Pons (tissue), 1 donor: ENCODE data around the gene APOC4.
"Not testable (repeated sequence)": the region's sequence is repeated elsewhere in the genome, so short reads cannot be mapped to it uniquely, and the experiment has no call there.

Source experiments
- DNase-seq: peaks from one replicate; pipeline ENCODE4 v3.0.0-alpha.2; 2016; ENCODE audit warnings: low spot score

APOC4 gene

GRCh38 chr19:44958090-44958489 is 16.1 kb downstream of the APOC4 start:
- no peak for DNase-seq

- DNase-seq: no peak
Measured at GRCh38 chr19:44959691-44960090, 17.7 kb downstream of the APOC4 start.

- no peak for DNase-seq
Measured at GRCh38 chr19:44960906-44961728, 19.1 kb downstream of the APOC4 start.

- no peak for DNase-seq
Measured at GRCh38 chr19:44961821-44962220, 19.8 kb downstream of the APOC4 start.

GRCh38 chr19:44968118-44968517 is 26.1 kb downstream of the APOC4 start:
- DNase-seq: no peak

GRCh38 chr19:44968670-44969069 is 26.6 kb downstream of the APOC4 start:
- no peak for DNase-seq

- DNase-seq: no peak
Measured at GRCh38 chr19:44969437-44969836, 27.4 kb downstream of the APOC4 start.

GRCh38 chr19:44971451-44971850 is 29.4 kb downstream of the APOC4 start:
- not testable (repeated sequence) for DNase-seq

- DNase-seq: no peak
Measured at GRCh38 chr19:44972802-44973201, 30.8 kb downstream of the APOC4 start.

- DNase-seq: no peak
Measured at GRCh38 chr19:44973982-44974735, 32.1 kb downstream of the APOC4 start.

- no peak for DNase-seq
Measured at GRCh38 chr19:44974857-44975256, 32.8 kb downstream of the APOC4 start.

- DNase-seq: no peak
Measured at GRCh38 chr19:44975444-44975843, 33.4 kb downstream of the APOC4 start.

GRCh38 chr19:44984005-44984404 is 42.0 kb downstream of the APOC4 start:
- DNase-seq: no peak

- DNase-seq: no peak
Measured at GRCh38 chr19:44985445-44985844, 43.4 kb downstream of the APOC4 start.

- DNase-seq: no peak
Measured at GRCh38 chr19:44986389-44986788, 44.4 kb downstream of the APOC4 start.

GRCh38 chr19:44987148-44987675 is 45.2 kb downstream of the APOC4 start:
- DNase-seq: no peak

- DNase-seq: no peak
Measured at GRCh38 chr19:44988273-44988672, 46.2 kb downstream of the APOC4 start.

- peak; percentile 46 for DNase-seq
Measured at GRCh38 chr19:44988896-44989556, 47.0 kb downstream of the APOC4 start.

- DNase-seq: no peak
Measured at GRCh38 chr19:44990459-44990858, 48.4 kb downstream of the APOC4 start.

- DNase-seq: no peak
Measured at GRCh38 chr19:44990966-44991365, 48.9 kb downstream of the APOC4 start.

- no peak for DNase-seq
Measured at GRCh38 chr19:44992336-44993163, 50.5 kb downstream of the APOC4 start.

- no peak for DNase-seq
Measured at GRCh38 chr19:44993526-44993925, 51.5 kb downstream of the APOC4 start.
